GM19455 (cell line): ENCODE measurements around the gene SORBS1.

Source experiments
- ATAC-seq: cut with Tn5 transposase; IDR thresholded peaks from one replicate; pipeline ENCODE4 v1.9.1; 2021; ENCODE audit not compliant: unreplicated experiment

Gene SORBS1

GRCh38 chr10:95440756-95441546 is 120.2 kb downstream of the SORBS1 start:
- ATAC-seq: peak; percentile 68

- ATAC-seq: no peak
Measured at GRCh38 chr10:95440038-95440725, 121.0 kb downstream of the SORBS1 start.

- ATAC-seq: no peak
Measured at GRCh38 chr10:95438781-95439180, 122.4 kb downstream of the SORBS1 start.

GRCh38 chr10:95437669-95438068 is 123.5 kb downstream of the SORBS1 start:
- no peak for ATAC-seq

GRCh38 chr10:95435548-95436279 is 125.5 kb downstream of the SORBS1 start:
- ATAC-seq: no peak

GRCh38 chr10:95434583-95434982 is 126.6 kb downstream of the SORBS1 start:
- no peak for ATAC-seq

GRCh38 chr10:95431900-95432342 is 129.2 kb downstream of the SORBS1 start:
- peak; percentile 60 for ATAC-seq

- peak; percentile 78 for ATAC-seq
Measured at GRCh38 chr10:95430231-95430951, 130.8 kb downstream of the SORBS1 start.

- no peak for ATAC-seq
Measured at GRCh38 chr10:95429639-95430038, 131.5 kb downstream of the SORBS1 start.

- ATAC-seq: no peak
Measured at GRCh38 chr10:95428701-95429100, 132.5 kb downstream of the SORBS1 start.

GRCh38 chr10:95426482-95426881 is 134.7 kb downstream of the SORBS1 start:
- ATAC-seq: no peak

GRCh38 chr10:95425592-95426465 is 135.3 kb downstream of the SORBS1 start:
- ATAC-seq: no peak

GRCh38 chr10:95423164-95424005 is 137.8 kb downstream of the SORBS1 start:
- no peak for ATAC-seq

- no peak for ATAC-seq
Measured at GRCh38 chr10:95422233-95422632, 138.9 kb downstream of the SORBS1 start.

GRCh38 chr10:95421782-95422181 is 139.4 kb downstream of the SORBS1 start:
- no peak for ATAC-seq

- ATAC-seq: no peak
Measured at GRCh38 chr10:95419399-95419798, 141.8 kb downstream of the SORBS1 start.

- no peak for ATAC-seq
Measured at GRCh38 chr10:95416973-95417372, 144.2 kb downstream of the SORBS1 start.

- ATAC-seq: no peak
Measured at GRCh38 chr10:95416270-95416669, 144.9 kb downstream of the SORBS1 start.

- no peak for ATAC-seq
Measured at GRCh38 chr10:95415621-95416031, 145.5 kb downstream of the SORBS1 start.
